Measurements from ENCODE around the gene EPN2. TPM values are rescaled to one million over a fixed set of nuclear protein-coding genes. Genes with fewer than 3 reads are reported as not detected.

EPN2 gene
- total RNA-seq, 1 experiment from 2014 or later = 10.4 TPM

- DNase-seq (ENCODE audit: low spot score) = no peak
Measured at GRCh38 chr17:19294443-19294842, 57.3 kb downstream of the EPN2 start.

DNA sequence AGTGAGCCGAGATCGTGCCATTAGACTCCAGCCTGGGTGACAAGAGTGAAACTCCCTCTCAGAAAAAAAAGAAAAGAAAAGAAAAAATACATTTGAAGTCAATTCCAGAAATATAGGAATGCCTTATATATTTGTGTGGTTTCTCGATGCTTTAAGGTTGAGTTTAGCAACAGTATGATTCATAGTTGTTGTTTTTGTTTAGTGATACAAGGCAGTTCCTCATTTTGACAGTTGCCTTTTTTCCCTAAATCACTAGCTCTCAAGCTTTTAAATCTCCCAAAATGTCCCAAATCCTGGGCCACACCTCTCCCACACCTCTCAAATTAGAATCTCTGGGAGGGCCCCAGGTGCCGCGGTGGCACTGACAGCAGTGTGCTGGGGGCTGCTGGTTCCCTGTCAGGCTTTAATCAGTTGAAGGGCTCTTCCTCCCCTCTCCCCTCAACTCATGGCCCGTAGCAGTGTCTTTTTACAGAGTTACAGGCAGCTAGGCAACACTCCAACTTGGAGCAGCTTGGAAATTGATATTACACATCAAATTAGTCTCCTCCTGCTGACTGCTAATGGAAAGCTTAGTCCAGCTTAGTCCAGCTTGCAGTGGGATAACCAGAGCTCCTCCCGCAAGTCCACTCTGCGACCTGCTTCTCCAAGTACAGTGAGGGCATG lies 58.4 kb downstream of the EPN2 start:
- DNase-seq (ENCODE audit: low spot score) = no peak

DNA sequence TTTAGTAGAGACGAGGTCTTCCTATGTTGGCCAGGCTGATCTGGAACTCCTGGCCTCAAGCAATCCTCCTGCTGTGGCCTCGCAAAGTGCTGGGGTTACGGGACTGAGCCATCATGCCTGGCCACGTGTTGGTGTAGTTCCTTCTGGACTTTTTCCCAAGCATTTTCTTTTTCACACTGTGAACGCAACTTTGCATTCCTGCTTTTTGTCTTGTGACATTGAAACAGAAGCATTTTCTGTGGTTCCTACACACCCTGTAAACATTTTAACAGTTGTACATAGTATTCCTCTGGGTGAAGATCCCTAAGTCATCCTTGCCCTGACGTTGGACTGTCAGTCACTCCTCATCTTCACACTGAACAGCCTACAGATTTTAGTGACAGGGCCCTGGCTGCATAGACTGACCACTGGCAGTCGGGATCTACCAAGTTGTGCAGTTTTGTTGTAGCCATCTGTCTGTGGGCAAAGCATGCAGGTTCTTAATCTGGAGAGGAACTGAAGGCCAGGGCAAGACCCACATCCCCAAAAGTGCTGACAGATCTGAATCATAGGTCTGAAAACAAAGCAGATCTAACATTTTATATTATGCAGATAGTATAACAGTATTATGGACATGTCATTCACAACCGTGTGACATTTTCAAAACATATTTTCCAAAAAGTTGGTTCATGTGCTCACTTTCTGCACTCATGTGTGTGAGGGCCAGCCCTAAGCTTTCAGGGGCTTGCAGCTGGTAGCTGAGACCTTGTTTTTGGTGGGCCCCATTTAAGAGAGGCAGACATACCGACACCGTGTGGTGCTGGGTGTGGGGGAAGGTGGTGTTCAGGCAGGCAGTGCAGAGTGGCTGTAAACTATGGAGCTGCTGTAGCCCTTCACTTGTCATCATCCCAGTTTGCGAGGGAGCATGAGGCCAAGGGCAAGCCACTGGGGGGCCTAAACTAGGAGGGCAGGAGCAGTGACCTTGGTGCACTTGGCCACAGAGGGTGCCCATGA lies 59.9 kb downstream of the EPN2 start:
- no peak for DNase-seq (ENCODE audit: low spot score)

- DNase-seq (ENCODE audit: low spot score) = no peak
Measured at GRCh38 chr17:19298569-19299213, 61.5 kb downstream of the EPN2 start.

GRCh38 chr17:19299214-19299747 lies 62.1 kb downstream of the EPN2 start:
- no peak for DNase-seq (ENCODE audit: low spot score)

- no peak for DNase-seq (ENCODE audit: low spot score)
Measured at GRCh38 chr17:19299866-19300265, 62.7 kb downstream of the EPN2 start.

DNA sequence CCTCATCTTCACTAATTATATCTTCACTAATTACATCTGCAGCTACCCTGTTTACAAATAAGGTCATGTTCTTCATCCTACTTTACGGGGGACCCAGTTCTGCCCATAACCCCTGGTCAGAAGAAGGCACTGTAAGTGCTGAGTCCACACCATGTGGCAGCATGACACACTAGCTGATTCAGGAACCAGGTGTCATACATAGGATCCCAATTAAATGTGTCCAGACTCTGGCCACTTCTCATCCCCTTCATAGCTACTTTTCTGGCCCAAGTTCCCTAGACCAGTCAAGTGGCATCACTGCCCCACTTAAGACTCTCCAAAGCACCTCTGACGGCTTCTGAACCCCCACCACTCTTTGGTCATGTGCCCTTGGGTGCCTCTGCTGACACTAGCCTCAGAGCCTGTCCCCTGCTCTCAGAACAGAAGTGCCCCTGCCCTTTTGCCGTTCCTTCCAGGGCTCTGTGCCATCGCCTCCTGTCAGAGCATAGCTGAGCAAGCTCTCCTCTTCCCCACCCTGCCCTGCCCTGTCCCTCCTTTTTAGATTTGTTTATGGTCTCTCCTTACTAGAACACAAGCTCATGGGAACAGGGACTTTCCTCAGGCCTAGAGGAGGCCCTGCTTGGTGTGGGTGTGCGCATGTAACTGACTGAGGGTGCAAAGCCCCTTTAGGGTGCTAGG lies 64.2 kb downstream of the EPN2 start:
- no peak for DNase-seq (ENCODE audit: low spot score)

GRCh38 chr17:19301973-19302372 lies 64.8 kb downstream of the EPN2 start:
- DNase-seq (ENCODE audit: low spot score) = no peak

DNA sequence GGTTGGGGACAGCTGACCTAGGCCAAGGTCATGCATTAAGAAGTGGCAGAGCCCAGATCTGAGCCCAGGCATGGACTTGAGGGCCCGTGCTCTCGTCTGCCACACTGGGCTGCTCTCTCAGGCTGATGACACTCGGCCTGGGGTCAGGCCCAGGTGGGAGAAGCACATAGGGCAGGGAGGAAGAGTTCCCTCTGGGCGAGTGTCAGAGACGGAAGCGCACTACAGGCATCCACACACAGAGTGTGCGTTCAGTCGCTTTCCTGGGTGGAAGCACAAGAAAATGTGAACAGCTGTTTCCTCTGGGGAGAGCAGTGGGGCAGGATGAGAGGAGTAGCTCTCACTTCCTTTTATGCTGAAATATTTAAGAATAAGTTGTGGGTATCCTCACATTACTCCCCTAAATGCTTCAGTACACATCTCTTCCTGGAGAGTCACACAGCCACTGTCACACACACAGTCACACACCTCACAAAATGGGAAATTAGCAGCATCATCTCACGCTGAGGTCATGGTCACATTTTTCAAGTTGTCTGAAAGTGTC lies 65.7 kb downstream of the EPN2 start:
- DNase-seq (ENCODE audit: low spot score) = no peak

DNA sequence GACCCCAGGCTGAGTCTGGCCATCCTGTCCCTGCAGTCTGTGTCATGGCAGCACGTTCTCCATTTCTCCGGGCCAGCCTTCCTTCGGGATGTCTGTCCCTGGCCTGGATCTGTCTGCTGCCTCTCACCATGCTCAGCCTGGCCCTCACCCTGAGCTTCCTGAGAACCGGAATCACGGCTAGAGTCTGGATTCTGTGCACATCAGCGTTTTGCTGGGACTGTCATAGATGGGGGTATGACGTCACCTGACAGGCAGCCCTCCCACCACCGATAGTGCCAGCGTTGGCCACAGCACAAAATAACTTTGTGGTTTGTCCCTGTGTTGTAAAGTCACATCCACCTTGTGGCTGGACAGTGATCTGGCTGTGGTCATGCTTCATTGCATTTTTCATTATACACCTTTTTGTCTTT lies 66.2 kb downstream of the EPN2 start:
- no peak for DNase-seq (ENCODE audit: low spot score)

GRCh38 chr17:19304209-19304608 lies 67.0 kb downstream of the EPN2 start:
- peak; percentile 69 for DNase-seq (ENCODE audit: low spot score)

DNA sequence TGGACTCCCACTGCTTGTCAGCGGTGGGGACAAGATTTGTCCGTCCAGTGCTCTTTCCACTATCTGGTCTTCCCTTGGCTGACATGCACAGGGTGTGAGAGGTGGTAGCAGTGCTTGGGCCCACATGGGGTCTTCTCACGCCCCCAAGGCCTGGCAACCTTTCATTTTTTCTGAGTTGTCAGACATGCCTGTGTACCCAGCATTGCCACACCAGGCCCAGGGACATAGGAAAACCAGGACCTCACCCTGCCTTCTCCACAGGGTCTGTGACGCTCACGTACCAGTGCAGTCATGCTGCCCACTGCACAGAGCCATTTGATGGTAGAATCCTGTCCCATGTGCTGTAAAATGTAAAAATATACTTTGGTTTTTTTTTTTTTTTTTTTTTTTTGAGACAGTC lies 67.6 kb downstream of the EPN2 start:
- no peak for DNase-seq (ENCODE audit: low spot score)

GRCh38 chr17:19305256-19305655 lies 68.1 kb downstream of the EPN2 start:
- no peak for DNase-seq (ENCODE audit: low spot score)

GRCh38 chr17:19305761-19306159 lies 68.6 kb downstream of the EPN2 start:
- DNase-seq (ENCODE audit: low spot score) = no peak

- DNase-seq (ENCODE audit: low spot score) = peak; percentile 27
Measured at GRCh38 chr17:19306160-19307111, 69.3 kb downstream of the EPN2 start.

GRCh38 chr17:19307521-19307920 lies 70.4 kb downstream of the EPN2 start:
- no peak for DNase-seq (ENCODE audit: low spot score)

DNA sequence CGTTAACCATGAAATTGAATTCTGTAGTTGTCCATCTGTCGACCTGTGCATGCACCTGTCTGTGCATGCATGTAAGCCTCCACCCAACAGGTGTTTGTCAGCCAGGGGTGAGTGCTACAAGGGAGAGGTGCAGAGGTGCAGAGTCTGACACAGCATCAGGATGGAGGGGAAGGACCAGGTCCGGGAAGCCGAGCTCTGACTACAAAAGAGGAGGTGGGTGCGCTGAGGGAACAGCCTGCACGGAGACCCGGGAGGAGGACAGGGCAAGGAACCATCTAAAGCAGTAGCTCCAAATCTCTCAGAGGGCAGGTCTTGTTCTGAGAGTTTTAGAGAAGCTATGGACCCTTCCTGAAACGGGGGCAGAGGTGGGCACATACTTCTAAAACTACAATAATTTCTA lies 71.2 kb downstream of the EPN2 start:
- DNase-seq (ENCODE audit: low spot score) = no peak

DNA sequence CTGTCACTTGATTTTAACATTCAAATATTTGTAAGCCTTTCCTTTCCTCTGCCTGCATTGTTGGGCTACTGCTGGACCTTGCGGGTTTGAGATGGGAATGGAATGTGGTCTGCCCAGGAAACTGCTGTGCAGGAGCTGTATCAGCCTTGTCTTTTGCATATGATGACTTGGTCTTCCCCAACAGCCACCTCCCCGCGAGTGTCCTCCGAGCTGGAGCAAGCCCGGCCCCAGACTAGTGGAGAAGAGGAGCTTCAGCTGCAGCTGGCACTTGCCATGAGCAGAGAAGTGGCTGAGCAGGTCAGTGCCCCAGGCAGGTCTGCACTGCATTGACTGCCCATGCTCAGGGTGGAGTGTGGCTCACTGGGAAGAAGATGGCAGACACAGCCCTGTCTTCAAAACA lies 72.5 kb downstream of the EPN2 start:
- no peak for DNase-seq (ENCODE audit: low spot score)

- DNase-seq (ENCODE audit: low spot score) = no peak
Measured at GRCh38 chr17:19310151-19310550, 73.0 kb downstream of the EPN2 start.

- no peak for DNase-seq (ENCODE audit: low spot score)
Measured at GRCh38 chr17:19311016-19311415, 73.8 kb downstream of the EPN2 start.

All from A172 (cell line).